WTC11 (cell line): Measurements from ENCODE around the gene DYNC1LI2. TPM values are rescaled to one million over a fixed set of nuclear protein-coding genes. Genes with fewer than 3 reads are reported as not detected.
A peak's percentile ranks its signal among the peaks of the same experiment; 100 is the strongest.

Experiments
- ATAC-seq: fragments of 200-7000 bp; cut with Tn5 transposase; 2 replicates; pipeline ENCODE4 v1.10.0; 2021; ENCODE audit warnings: mild to moderate bottlenecking, moderate library complexity
- CTCF ChIA-PET: fragments of 300-600 bp; sonication (Branson Sonifier 250); formaldehyde crosslinking; loops from one replicate; lab custom pipeline; 2021; ENCODE audit warnings: antibody characterized with exemption; lab: Charles Lee
- POLR2A ChIA-PET: fragments of 350-600 bp; sonication (Branson Sonifier 250); formaldehyde crosslinking; loops from one replicate; lab custom pipeline; 2021; ENCODE audit warnings: antibody characterized with exemption; lab: Charles Lee
- DNase-seq: peaks from one replicate; pipeline ENCODE4 v3.0.0; 2021; ENCODE audit warnings: low spot score
- H3K27ac Mint-ChIP-seq: 2 replicates; pipeline ENCODE4 v1.8.0; 2021; ENCODE audit warnings: mixed read lengths
- H3K27me3 Mint-ChIP-seq: 2 replicates; pipeline ENCODE4 v1.8.0; 2021; ENCODE audit warnings: low read depth, mild to moderate bottlenecking, moderate library complexity, mixed read lengths
- H3K36me3 Mint-ChIP-seq: 2 replicates; pipeline ENCODE4 v1.8.0; 2021; ENCODE audit warnings: mixed read lengths
- H3K4me1 Mint-ChIP-seq: 2 replicates; pipeline ENCODE4 v1.8.0; 2022; ENCODE audit warnings: mixed read lengths
- H3K4me3 Mint-ChIP-seq: 2 replicates; pipeline ENCODE4 v1.8.0; 2021; ENCODE audit warnings: mild to moderate bottlenecking, moderate library complexity, mixed read lengths
- H3K9me3 Mint-ChIP-seq: 2 replicates; pipeline ENCODE4 v1.8.0; 2021; ENCODE audit warnings: mixed read lengths
- FOXK1 ChIP-seq: sonication (generic); formaldehyde crosslinking; IDR thresholded peaks from 2 replicates; pipeline ENCODE4 v1.8.0; 2022; ENCODE audit warnings: mild to moderate bottlenecking, moderate library complexity, missing genetic modification reagents
- FOXP1 ChIP-seq: sonication (generic); formaldehyde crosslinking; IDR thresholded peaks from 2 replicates; pipeline ENCODE4 v1.8.0; 2022; ENCODE audit warnings: missing genetic modification reagents, mild to moderate bottlenecking, moderate library complexity, borderline replicate concordance
- GTF2I ChIP-seq: fragments of 250-450 bp; sonication (Bioruptor Pico); conservative IDR thresholded peaks from 2 replicates; pipeline ENCODE4 v1.4.0; 2021; ENCODE audit warnings: mild to moderate bottlenecking
- JUN ChIP-seq: sonication (generic); formaldehyde crosslinking; IDR thresholded peaks from 2 replicates; pipeline ENCODE4 v1.8.0; 2023; ENCODE audit warnings: mild to moderate bottlenecking, missing genetic modification reagents
- RELA ChIP-seq: sonication (generic); formaldehyde crosslinking; IDR thresholded peaks from 2 replicates; pipeline ENCODE4 v1.8.1; 2022; ENCODE audit warnings: missing genetic modification reagents, mild to moderate bottlenecking, borderline replicate concordance
- SMAD4 ChIP-seq: sonication (generic); formaldehyde crosslinking; IDR thresholded peaks from 2 replicates; pipeline ENCODE4 v1.8.0; 2022; ENCODE audit warnings: mild to moderate bottlenecking, missing genetic modification reagents
- ZNF263 ChIP-seq: sonication (generic); formaldehyde crosslinking; IDR thresholded peaks from 2 replicates; pipeline ENCODE4 v1.8.1; 2022; ENCODE audit warnings: low read depth, mild to moderate bottlenecking, moderate library complexity, missing genetic modification reagents
- total RNA-seq: library from RNA; stranded (reverse); gene quantifications from 3 replicates; pipeline ENCODE4 v1.2.3, GENCODE V29; 2021
- TF ChIP-seq, protein P1 (sequence below): sonication (generic); formaldehyde crosslinking; IDR thresholded peaks from 2 replicates; pipeline ENCODE4 v1.8.0; 2022; ENCODE audit warnings: missing genetic modification reagents
- TF ChIP-seq, protein P2 (sequence below): fragments of 250-450 bp; sonication (Bioruptor Pico); IDR thresholded peaks from 2 replicates; pipeline ENCODE4 v1.9.0; 2021; ENCODE audit warnings: mild to moderate bottlenecking
- TF ChIP-seq, protein P3 (sequence below): fragments of 250-450 bp; sonication (Bioruptor Pico); conservative IDR thresholded peaks from 2 replicates; pipeline ENCODE4 v1.9.0; 2021; ENCODE audit warnings: mild to moderate bottlenecking
- TF ChIP-seq, protein P4 (sequence below): sonication (generic); formaldehyde crosslinking; IDR thresholded peaks from 2 replicates; pipeline ENCODE4 v1.8.1; 2022; ENCODE audit warnings: low read depth, missing genetic modification reagents, borderline replicate concordance
- TF ChIP-seq, protein P5 (sequence below): fragments of 250-450 bp; sonication (Bioruptor Pico); IDR thresholded peaks from 2 replicates; pipeline ENCODE4 v1.9.0; 2021; ENCODE audit warnings: mild to moderate bottlenecking, borderline replicate concordance

Gene DYNC1LI2
- total RNA-seq, 1 experiment from 2014 or later = 89.8 TPM

DNA sequence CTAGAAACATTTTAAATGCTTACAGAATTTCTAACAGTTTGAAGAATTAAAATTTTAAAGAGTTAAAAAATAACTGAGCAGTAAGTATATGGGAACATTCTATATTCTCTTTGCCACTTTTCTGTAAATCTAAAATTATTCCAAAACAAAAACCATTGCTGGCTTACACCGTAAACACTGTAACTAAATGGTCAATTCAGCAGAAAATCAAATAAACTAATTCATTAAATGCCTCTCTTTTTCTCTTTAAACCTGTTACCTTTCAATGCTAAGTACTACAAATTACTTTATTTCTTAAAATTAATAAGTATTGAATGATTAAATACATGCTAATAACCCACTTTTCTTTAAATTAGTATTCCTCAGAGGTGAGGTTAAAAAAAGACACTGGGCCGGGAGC is 36.0 kb upstream of the DYNC1LI2 start:
- Mint-ChIP-seq H3K4me1 (no peaks in the 10 kb centered on the region), H3K36me3 (no peaks in the 10 kb centered on the region), H3K9me3 (no peaks in the 10 kb centered on the region), H3K27ac (no peak overlapping the region), H3K4me3 (no peak overlapping the region), H3K27me3 (no peaks in the 10 kb centered on the region; the same call in 1 of the 2 replicates)
- no peak for DNase-seq
- TF ChIP-seq, protein P1, sequence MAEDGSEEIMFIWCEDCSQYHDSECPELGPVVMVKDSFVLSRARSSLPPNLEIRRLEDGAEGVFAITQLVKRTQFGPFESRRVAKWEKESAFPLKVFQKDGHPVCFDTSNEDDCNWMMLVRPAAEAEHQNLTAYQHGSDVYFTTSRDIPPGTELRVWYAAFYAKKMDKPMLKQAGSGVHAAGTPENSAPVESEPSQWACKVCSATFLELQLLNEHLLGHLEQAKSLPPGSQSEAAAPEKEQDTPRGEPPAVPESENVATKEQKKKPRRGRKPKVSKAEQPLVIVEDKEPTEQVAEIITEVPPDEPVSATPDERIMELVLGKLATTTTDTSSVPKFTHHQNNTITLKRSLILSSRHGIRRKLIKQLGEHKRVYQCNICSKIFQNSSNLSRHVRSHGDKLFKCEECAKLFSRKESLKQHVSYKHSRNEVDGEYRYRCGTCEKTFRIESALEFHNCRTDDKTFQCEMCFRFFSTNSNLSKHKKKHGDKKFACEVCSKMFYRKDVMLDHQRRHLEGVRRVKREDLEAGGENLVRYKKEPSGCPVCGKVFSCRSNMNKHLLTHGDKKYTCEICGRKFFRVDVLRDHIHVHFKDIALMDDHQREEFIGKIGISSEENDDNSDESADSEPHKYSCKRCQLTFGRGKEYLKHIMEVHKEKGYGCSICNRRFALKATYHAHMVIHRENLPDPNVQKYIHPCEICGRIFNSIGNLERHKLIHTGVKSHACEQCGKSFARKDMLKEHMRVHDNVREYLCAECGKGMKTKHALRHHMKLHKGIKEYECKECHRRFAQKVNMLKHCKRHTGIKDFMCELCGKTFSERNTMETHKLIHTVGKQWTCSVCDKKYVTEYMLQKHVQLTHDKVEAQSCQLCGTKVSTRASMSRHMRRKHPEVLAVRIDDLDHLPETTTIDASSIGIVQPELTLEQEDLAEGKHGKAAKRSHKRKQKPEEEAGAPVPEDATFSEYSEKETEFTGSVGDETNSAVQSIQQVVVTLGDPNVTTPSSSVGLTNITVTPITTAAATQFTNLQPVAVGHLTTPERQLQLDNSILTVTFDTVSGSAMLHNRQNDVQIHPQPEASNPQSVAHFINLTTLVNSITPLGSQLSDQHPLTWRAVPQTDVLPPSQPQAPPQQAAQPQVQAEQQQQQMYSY (CRISPR knock-in tag) = no peak
- TF ChIP-seq ZNF263 (CRISPR knock-in tag) (no peak), SMAD4 (no peak), JUN (CRISPR knock-in tag) (no peak), FOXP1 (CRISPR knock-in tag) (no peak), RELA (no peak)
- TF ChIP-seq, protein P2, sequence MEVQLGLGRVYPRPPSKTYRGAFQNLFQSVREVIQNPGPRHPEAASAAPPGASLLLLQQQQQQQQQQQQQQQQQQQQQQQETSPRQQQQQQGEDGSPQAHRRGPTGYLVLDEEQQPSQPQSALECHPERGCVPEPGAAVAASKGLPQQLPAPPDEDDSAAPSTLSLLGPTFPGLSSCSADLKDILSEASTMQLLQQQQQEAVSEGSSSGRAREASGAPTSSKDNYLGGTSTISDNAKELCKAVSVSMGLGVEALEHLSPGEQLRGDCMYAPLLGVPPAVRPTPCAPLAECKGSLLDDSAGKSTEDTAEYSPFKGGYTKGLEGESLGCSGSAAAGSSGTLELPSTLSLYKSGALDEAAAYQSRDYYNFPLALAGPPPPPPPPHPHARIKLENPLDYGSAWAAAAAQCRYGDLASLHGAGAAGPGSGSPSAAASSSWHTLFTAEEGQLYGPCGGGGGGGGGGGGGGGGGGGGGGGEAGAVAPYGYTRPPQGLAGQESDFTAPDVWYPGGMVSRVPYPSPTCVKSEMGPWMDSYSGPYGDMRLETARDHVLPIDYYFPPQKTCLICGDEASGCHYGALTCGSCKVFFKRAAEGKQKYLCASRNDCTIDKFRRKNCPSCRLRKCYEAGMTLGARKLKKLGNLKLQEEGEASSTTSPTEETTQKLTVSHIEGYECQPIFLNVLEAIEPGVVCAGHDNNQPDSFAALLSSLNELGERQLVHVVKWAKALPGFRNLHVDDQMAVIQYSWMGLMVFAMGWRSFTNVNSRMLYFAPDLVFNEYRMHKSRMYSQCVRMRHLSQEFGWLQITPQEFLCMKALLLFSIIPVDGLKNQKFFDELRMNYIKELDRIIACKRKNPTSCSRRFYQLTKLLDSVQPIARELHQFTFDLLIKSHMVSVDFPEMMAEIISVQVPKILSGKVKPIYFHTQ (CRISPR knock-in tag) = no peak
- TF ChIP-seq, protein P3, sequence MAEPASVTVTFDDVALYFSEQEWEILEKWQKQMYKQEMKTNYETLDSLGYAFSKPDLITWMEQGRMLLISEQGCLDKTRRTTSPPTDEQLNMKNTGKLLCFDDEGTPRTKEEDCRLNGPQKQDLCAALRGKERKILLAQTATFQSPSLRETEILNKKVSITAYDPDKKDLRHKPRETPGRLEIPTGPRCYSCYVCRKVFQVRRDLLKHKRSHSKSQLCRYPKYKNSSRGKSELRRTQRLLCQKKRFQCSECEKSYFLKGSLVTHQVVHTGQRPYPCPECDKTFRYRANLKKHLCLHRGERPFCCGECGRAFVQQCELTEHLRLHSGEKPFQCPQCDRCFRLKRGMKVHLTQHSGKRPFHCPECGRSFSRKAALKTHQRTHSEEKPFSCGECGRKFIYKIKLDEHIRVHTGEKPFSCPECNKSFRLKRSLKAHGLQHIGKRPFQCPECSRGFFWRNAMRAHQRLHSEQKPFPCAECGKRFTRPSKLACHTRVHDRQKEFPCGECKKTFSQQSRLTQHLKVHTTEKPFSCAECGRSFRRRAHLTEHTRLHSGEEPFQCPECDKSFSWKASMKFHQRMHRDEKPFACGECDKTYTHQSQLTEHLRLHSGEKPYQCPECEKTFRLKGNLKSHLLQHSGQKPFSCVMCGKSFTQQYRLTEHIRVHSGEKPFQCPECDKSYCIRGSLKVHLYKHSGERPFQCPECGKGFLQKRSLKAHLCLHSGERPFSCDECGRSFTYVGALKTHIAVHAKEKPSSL = no peak
- TF ChIP-seq, protein P4, sequence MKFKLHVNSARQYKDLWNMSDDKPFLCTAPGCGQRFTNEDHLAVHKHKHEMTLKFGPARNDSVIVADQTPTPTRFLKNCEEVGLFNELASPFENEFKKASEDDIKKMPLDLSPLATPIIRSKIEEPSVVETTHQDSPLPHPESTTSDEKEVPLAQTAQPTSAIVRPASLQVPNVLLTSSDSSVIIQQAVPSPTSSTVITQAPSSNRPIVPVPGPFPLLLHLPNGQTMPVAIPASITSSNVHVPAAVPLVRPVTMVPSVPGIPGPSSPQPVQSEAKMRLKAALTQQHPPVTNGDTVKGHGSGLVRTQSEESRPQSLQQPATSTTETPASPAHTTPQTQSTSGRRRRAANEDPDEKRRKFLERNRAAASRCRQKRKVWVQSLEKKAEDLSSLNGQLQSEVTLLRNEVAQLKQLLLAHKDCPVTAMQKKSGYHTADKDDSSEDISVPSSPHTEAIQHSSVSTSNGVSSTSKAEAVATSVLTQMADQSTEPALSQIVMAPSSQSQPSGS = no peak
- ChIA-PET POLR2A (no interaction called here), CTCF (no interaction called here)
- no peak for ATAC-seq

DNA sequence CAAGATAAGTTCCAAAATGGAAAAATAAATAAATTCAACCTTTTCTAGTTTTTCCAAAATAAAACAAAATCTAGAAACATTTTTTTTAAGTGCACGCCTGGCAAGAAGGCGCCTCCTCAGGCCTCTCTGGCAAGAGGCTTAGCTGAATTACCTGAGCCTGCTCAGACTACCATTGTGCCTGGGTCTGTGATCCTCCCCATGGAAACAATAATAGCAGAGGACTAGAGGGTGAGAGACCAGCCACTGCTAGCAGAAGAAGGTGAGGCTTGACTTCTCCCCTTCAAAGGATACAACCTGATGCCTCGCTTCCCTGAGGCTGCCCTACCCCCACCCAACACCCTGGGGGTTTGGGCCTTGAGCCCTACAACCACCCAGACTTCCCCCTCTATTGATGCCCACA is 35.1 kb upstream of the DYNC1LI2 start:
- no peak for TF ChIP-seq FOXK1 (CRISPR knock-in tag)
- TF ChIP-seq GTF2I = no peak
- TF ChIP-seq, protein P5, sequence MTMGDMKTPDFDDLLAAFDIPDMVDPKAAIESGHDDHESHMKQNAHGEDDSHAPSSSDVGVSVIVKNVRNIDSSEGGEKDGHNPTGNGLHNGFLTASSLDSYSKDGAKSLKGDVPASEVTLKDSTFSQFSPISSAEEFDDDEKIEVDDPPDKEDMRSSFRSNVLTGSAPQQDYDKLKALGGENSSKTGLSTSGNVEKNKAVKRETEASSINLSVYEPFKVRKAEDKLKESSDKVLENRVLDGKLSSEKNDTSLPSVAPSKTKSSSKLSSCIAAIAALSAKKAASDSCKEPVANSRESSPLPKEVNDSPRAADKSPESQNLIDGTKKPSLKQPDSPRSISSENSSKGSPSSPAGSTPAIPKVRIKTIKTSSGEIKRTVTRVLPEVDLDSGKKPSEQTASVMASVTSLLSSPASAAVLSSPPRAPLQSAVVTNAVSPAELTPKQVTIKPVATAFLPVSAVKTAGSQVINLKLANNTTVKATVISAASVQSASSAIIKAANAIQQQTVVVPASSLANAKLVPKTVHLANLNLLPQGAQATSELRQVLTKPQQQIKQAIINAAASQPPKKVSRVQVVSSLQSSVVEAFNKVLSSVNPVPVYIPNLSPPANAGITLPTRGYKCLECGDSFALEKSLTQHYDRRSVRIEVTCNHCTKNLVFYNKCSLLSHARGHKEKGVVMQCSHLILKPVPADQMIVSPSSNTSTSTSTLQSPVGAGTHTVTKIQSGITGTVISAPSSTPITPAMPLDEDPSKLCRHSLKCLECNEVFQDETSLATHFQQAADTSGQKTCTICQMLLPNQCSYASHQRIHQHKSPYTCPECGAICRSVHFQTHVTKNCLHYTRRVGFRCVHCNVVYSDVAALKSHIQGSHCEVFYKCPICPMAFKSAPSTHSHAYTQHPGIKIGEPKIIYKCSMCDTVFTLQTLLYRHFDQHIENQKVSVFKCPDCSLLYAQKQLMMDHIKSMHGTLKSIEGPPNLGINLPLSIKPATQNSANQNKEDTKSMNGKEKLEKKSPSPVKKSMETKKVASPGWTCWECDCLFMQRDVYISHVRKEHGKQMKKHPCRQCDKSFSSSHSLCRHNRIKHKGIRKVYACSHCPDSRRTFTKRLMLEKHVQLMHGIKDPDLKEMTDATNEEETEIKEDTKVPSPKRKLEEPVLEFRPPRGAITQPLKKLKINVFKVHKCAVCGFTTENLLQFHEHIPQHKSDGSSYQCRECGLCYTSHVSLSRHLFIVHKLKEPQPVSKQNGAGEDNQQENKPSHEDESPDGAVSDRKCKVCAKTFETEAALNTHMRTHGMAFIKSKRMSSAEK = no peak
- no peak overlapping the region for H3K27ac Mint-ChIP-seq
- H3K27me3 Mint-ChIP-seq = no peaks in the 10 kb centered on the region; the same call in 1 of the 2 replicates
- ATAC-seq (peak; percentile 65), DNase-seq (no peak)
- H3K36me3 Mint-ChIP-seq = no peaks in the 10 kb centered on the region
- ChIA-PET POLR2A (no interaction called here), CTCF (interaction anchor here (0.7 kb wide), 1 partner anchor 238 kb away, joined by 3 read pairs; no protein-coding TSS in a partner anchor)
- no peaks in the 10 kb centered on the region for H3K9me3 Mint-ChIP-seq
- no peak overlapping the region for H3K4me3 Mint-ChIP-seq
- H3K4me1 Mint-ChIP-seq = no peaks in the 10 kb centered on the region
